Type B pancreatic cell (in vitro differentiated cells): ENCODE measurements around the gene DDX56. TPM values are rescaled to one million over a fixed set of nuclear protein-coding genes. Genes with fewer than 3 reads are reported as not detected.
A peak's percentile ranks its signal among the peaks of the same experiment; 100 is the strongest.

ENCODE experiments used
- DNase-seq: peaks from one replicate; pipeline ENCODE4 v3.0.0; 2021; ENCODE audit warnings: mixed read lengths; ENCODE audit not compliant: unreplicated experiment; ENCODE audit errors: extremely low spot score
- H3K27ac Mint-ChIP-seq: 2 replicates; pipeline ENCODE4 v1.8.0; 2021; ENCODE audit warnings: mild to moderate bottlenecking, mixed read lengths
- H3K27me3 Mint-ChIP-seq: 2 replicates; pipeline ENCODE4 v1.8.0; 2021; ENCODE audit warnings: mixed read lengths
- H3K36me3 Mint-ChIP-seq: 2 replicates; pipeline ENCODE4 v1.8.0; 2021; ENCODE audit warnings: mixed read lengths
- H3K4me1 Mint-ChIP-seq: one replicate; pipeline ENCODE4 v1.8.0; 2021; ENCODE audit warnings: mixed read lengths; ENCODE audit not compliant: unreplicated experiment
- H3K4me3 Mint-ChIP-seq: 2 replicates; pipeline ENCODE4 v1.8.0; 2021; ENCODE audit warnings: mild to moderate bottlenecking, mixed read lengths
- H3K9me3 Mint-ChIP-seq: 2 replicates; pipeline ENCODE4 v1.8.0; 2021; ENCODE audit warnings: mixed read lengths
- total RNA-seq: library from RNA; stranded (reverse); gene quantifications from 2 replicates; pipeline ENCODE4 v1.2.1, GENCODE V29; 2021; ENCODE audit warnings: low replicate concordance
- TF ChIP-seq, protein P1 (sequence below): fragments of 200-600 bp; sonication (generic); conservative IDR thresholded peaks from 2 replicates; pipeline ENCODE4 v1.5.0; 2021; ENCODE audit warnings: antibody characterized with exemption, mild to moderate bottlenecking

DDX56 gene
- total RNA-seq, 1 donor from 2014 or later, result 100 TPM

DNA sequence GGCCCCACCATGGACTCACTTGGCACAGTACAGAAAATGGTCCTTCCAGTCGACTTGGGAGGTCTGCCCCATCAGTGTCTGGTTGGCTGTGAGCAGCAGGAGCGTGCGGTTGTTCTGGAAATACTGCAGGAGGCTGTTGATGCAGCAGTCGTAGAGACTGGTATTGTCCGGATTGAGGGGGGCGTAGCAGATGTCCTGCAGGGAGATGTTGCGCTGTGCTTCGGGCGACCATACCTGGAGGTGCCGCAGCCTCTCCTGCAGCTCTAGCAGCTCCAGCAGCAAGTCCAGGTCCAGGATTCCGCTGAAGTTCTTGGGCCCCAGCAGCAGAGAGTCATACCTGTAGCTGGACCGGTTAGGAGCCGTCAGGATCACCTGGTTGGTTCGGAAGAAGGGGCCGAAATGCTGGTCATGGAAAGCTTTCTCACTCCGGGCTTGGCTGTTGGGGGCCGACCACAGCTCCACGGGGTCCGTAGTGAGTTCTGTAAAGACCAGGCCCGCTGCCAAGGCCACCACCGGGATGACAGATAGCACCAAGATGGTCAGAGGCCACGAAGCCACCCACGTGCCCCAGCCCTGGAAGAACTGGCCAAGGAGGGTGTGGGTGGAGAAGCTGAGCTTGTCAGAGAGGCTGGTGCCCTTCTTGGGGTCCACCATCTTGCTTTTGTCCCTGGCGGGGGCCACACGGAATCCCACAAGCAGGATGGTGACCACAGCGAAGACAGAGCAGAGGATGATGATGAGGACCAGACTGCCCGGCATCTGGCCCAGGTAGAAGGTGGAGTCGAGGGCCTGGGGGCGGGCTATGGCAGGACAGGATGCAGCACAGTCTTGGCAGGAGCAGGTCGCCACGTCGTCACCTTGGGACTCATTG, 34.7 kb downstream of the DDX56 start:
- no peak overlapping the region for H3K4me3 Mint-ChIP-seq
- TF ChIP-seq, protein P1, sequence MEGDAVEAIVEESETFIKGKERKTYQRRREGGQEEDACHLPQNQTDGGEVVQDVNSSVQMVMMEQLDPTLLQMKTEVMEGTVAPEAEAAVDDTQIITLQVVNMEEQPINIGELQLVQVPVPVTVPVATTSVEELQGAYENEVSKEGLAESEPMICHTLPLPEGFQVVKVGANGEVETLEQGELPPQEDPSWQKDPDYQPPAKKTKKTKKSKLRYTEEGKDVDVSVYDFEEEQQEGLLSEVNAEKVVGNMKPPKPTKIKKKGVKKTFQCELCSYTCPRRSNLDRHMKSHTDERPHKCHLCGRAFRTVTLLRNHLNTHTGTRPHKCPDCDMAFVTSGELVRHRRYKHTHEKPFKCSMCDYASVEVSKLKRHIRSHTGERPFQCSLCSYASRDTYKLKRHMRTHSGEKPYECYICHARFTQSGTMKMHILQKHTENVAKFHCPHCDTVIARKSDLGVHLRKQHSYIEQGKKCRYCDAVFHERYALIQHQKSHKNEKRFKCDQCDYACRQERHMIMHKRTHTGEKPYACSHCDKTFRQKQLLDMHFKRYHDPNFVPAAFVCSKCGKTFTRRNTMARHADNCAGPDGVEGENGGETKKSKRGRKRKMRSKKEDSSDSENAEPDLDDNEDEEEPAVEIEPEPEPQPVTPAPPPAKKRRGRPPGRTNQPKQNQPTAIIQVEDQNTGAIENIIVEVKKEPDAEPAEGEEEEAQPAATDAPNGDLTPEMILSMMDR, result no peak
- no peak for DNase-seq
- no peak overlapping the region for H3K27ac Mint-ChIP-seq
- no peaks in the 10 kb centered on the region for H3K36me3 Mint-ChIP-seq
- H3K9me3 Mint-ChIP-seq, result peaks cover 2% of the 10 kb centered on the region
- no peaks in the 10 kb centered on the region for H3K27me3 Mint-ChIP-seq
- peaks cover 8% of the 10 kb centered on the region for H3K4me1 Mint-ChIP-seq

DNA sequence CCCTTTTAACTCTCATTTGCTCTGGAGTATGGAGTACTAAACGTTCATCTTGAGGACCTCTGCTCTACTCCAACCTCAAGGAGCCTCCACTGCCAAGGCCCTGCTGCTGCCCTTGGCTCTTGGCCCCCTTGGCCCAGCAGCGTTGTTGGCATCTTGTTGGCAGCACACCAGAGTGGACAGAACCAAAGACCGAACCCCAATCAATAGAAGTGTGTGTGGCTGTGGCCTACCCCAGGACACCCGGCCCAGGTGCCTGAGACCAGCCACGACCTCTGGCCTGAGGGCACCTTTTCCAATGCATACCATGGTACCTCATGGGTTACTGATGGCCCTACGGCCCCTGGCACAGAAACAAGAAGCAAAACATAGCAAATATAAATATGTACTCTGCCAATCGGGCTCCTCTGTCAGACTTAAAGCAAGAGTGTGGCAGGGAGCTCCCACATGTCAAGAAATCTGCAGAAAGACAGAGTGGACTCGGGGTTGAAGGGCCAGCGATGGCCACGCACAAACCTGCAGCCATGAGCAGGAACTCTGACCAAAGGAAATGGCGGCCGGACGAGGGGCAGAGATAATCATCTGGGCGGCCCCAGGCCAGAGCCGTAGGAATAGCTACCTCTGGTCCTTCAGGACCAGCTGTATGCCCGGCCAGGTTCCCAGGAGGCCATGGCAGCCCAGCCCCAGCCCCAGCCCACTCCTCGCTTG, 35.5 kb downstream of the DDX56 start:
- Mint-ChIP-seq H3K4me3 (peak overlapping the region; percentile 20), H3K36me3 (no peaks in the 10 kb centered on the region)
- no peak for DNase-seq

DNA sequence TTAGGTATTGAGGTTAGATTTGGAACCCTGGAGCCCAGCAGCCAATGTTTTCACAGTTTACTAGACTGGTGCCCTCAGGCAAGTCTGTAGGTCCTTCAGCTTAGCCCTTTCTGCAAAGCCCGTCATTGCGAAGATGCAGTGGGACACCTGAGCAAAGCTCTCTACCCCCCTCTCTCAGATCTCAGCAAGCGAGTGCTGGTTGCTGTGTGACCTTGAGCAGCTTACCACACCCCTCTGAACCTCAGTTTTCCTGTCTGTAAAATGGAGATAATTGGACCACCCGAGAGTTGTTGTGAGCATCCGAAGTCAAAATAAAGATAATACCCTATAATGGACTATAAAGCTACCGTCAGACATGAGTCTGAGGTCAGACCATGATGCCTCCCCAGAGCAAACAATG, 36.3 kb downstream of the DDX56 start:
- Mint-ChIP-seq H3K4me1 (peaks cover 4% of the 10 kb centered on the region), H3K27ac (peak overlapping the region; percentile 58)

More for the DNA sequence above, 35.5 kb downstream of the DDX56 start:
- H3K9me3 Mint-ChIP-seq, result no peaks in the 10 kb centered on the region
- TF ChIP-seq, protein P1, result no peak
- peaks cover 8% of the 10 kb centered on the region for H3K4me1 Mint-ChIP-seq
- no peaks in the 10 kb centered on the region for H3K27me3 Mint-ChIP-seq
- peak overlapping the region; percentile 58 for H3K27ac Mint-ChIP-seq

DNA sequence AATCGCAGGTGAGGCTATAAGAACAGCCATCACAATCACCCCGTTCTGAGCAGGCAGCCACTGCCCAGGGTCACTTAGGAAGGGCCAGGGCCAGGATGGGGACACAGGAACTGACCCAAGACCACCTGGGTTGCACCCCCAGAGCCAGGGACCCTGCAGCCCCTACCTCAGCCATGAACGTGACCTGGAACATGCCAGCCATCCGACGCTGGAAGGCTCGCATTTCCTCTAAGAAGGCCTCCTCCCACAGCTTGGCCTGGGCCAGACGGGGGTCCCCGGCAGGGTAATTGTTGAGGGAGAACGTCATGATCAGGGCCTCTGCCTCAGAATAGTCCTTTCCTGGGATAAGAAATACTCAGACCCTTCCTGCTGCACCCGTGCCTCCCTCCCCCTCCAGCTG, 37.6 kb downstream of the DDX56 start:
- H3K4me3 Mint-ChIP-seq, result no peak overlapping the region
- DNase-seq, result no peak
- H3K36me3 Mint-ChIP-seq, result no peaks in the 10 kb centered on the region
- no peak overlapping the region for H3K27ac Mint-ChIP-seq
- no peaks in the 10 kb centered on the region for H3K9me3 Mint-ChIP-seq
- H3K27me3 Mint-ChIP-seq, result no peaks in the 10 kb centered on the region
- TF ChIP-seq, protein P1, result no peak
- peaks cover 4% of the 10 kb centered on the region for H3K4me1 Mint-ChIP-seq

More for the DNA sequence above, 36.3 kb downstream of the DDX56 start:
- TF ChIP-seq, protein P1, result no peak
- no peaks in the 10 kb centered on the region for H3K27me3 Mint-ChIP-seq
- DNase-seq, result no peak
- no peaks in the 10 kb centered on the region for H3K9me3 Mint-ChIP-seq
- H3K36me3 Mint-ChIP-seq, result no peaks in the 10 kb centered on the region
- no peak overlapping the region for H3K4me3 Mint-ChIP-seq

DNA sequence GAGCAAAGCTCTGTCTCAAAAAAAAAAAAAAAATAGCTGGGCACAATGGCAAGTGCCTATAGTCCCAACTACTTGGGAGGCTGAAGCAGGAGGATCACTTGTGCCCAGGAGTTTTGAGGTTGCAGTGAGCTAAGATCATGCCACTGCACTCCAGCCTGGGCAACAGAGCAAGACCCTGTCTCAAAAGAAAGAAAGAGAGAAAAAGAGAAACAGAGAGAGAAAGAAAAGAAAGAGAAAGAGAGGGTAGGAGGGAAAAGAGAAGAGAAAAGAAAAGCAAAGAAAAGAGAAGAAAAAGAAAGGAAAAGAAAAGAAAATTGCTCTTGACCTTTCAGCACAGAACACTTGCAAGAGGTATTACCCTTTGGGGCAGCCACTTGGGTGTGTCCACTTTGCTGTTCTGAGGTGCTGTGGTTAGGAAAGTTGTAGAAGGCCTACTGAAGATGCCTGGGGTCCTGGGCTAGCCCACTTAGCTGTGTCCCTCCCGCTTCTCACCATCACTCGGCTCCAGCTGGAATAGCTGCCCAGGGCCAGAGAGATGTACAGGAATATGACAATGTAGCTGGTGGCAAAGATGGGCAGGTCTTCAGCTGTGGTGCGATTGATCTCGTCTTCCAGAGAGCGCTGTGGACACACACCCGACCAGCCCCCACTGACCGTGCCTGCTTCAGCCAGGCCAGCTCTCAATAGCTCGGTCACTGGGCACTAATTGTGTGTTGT, 38.2 kb downstream of the DDX56 start:
- Mint-ChIP-seq H3K9me3 (no peaks in the 10 kb centered on the region), H3K27ac (no peak overlapping the region), H3K36me3 (no peaks in the 10 kb centered on the region), H3K4me1 (peaks cover 4% of the 10 kb centered on the region), H3K4me3 (no peak overlapping the region), H3K27me3 (no peaks in the 10 kb centered on the region)
- DNase-seq, result no peak
- TF ChIP-seq, protein P1, result no peak
